Measurements from ENCODE around the gene APOL1.

Gene APOL1

GRCh38 chr22:36218648-36219193, 34.2 kb upstream of the APOL1 start:
- H3F3A ChIP-seq (ENCODE audit: low read depth) = no peaks in the 10 kb centered on the region
- TF ChIP-seq EZH2phosphoT487 (IDR thresholded peaks at IDR 0.05; ENCODE audit: borderline replicate concordance) = no peak
- TF ChIP-seq, protein P1, sequence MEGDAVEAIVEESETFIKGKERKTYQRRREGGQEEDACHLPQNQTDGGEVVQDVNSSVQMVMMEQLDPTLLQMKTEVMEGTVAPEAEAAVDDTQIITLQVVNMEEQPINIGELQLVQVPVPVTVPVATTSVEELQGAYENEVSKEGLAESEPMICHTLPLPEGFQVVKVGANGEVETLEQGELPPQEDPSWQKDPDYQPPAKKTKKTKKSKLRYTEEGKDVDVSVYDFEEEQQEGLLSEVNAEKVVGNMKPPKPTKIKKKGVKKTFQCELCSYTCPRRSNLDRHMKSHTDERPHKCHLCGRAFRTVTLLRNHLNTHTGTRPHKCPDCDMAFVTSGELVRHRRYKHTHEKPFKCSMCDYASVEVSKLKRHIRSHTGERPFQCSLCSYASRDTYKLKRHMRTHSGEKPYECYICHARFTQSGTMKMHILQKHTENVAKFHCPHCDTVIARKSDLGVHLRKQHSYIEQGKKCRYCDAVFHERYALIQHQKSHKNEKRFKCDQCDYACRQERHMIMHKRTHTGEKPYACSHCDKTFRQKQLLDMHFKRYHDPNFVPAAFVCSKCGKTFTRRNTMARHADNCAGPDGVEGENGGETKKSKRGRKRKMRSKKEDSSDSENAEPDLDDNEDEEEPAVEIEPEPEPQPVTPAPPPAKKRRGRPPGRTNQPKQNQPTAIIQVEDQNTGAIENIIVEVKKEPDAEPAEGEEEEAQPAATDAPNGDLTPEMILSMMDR (conservative IDR thresholded peaks at IDR 0.05; ENCODE audit: low read length) = no peak

GRCh38 chr22:36220451-36220921, 32.4 kb upstream of the APOL1 start:
- Histone ChIP-seq H3K9me3 (ENCODE audit: insufficient read depth, low read depth, low read length) (no peaks in the 10 kb centered on the region), H3K27me3 (ENCODE audit: insufficient read depth, low read length, poor library complexity, severe bottlenecking) (no peaks in the 10 kb centered on the region), H3K4me2 (ENCODE audit: low read depth, low read length, poor library complexity, severe bottlenecking) (no peak overlapping the region), H3K9me2 (replicated peaks; ENCODE audit: low read depth, low read length) (no peaks in the 10 kb centered on the region), H4K20me1 (ENCODE audit: insufficient read depth, low read length, poor library complexity, severe bottlenecking) (no peaks in the 10 kb centered on the region), H3K79me2 (ENCODE audit: insufficient read depth, low read length) (no peaks in the 10 kb centered on the region), H3K4me3 (ENCODE audit: low read length, poor library complexity, severe bottlenecking) (no peak overlapping the region), H3K36me3 (ENCODE audit: insufficient read depth, low read length) (no peaks in the 10 kb centered on the region), H3K9ac (ENCODE audit: low read depth, low read length, poor library complexity, severe bottlenecking) (no peak overlapping the region), H3F3A (ENCODE audit: low read depth) (no peaks in the 10 kb centered on the region), H3K4me1 (ENCODE audit: insufficient read depth, low read length, poor library complexity, severe bottlenecking) (no peaks in the 10 kb centered on the region), H2AFZ (ENCODE audit: low read length) (0 out of 2 replicates have a peak overlapping the region, but pooled peaks have one; percentile 11)
- no peak for TF ChIP-seq EZH2phosphoT487 (IDR thresholded peaks at IDR 0.05; ENCODE audit: borderline replicate concordance)
- TF ChIP-seq, protein P1 (conservative IDR thresholded peaks at IDR 0.05; ENCODE audit: low read length) = no peak

More at GRCh38 chr22:36218648-36219193, 34.2 kb upstream of the APOL1 start:
- H3K4me2 ChIP-seq (ENCODE audit: low read depth, low read length, poor library complexity, severe bottlenecking) = no peak overlapping the region
- no peaks in the 10 kb centered on the region for H3K79me2 ChIP-seq (ENCODE audit: insufficient read depth, low read length)
- no peak overlapping the region for H3K9ac ChIP-seq (ENCODE audit: low read depth, low read length, poor library complexity, severe bottlenecking)
- H2AFZ ChIP-seq (ENCODE audit: low read length) = no peak overlapping the region
- H3K9me3 ChIP-seq (ENCODE audit: insufficient read depth, low read depth, low read length) = no peaks in the 10 kb centered on the region
- H3K27me3 ChIP-seq (ENCODE audit: insufficient read depth, low read length, poor library complexity, severe bottlenecking) = no peaks in the 10 kb centered on the region
- H4K20me1 ChIP-seq (ENCODE audit: insufficient read depth, low read length, poor library complexity, severe bottlenecking) = no peaks in the 10 kb centered on the region
- no peaks in the 10 kb centered on the region for H3K4me1 ChIP-seq (ENCODE audit: insufficient read depth, low read length, poor library complexity, severe bottlenecking)
- no peaks in the 10 kb centered on the region for H3K36me3 ChIP-seq (ENCODE audit: insufficient read depth, low read length)
- H3K9me2 ChIP-seq (replicated peaks; ENCODE audit: low read depth, low read length) = no peaks in the 10 kb centered on the region
- H3K4me3 ChIP-seq (ENCODE audit: low read length, poor library complexity, severe bottlenecking) = no peak overlapping the region

DNA sequence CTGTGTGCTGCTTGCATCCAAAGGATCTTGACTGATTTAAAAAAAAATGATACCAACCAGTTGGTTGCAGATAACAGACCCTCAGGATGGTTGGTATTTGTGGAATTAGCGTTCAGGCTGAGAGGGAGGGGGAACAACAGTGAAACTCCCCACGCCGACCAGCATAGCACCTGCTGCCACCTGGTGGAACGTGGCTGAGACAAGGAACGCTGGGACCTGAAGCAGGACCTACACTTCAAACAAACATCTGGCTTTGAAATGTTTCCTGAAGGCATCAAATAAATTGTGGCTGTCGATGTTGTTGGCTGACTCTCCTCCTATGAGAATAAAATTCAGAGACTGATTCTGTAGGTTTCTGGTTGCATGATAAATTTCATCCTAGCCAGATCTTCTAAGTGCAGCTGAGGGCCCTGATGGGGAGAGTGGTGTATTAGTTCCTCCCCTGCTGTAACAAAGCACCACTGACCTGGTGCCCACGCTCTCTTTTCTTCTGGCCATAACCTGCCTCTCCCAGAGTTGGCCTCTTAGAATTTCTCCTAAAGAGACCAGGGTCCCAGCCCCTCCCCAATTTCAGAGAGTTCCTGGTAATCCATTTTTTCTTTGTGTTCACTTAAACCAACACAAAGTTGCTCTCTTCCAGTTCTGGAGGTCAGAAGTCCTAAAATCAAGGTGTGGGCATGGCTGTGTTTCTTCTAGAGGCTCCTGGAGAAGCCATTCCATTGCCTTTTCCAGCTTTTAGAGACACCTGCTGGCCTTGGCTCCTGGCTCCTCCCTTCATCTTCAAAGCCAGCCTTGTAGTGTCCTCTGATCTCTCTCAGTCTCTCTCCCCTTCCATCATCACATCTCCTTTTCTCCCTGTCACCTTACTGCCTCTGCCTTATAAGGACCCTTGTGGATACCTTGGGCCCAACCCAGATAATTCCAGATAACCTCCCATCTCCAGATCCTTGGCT, 30.9 kb upstream of the APOL1 start:
- H2AFZ ChIP-seq (ENCODE audit: low read length) = peak overlapping the region; percentile 63
- no peaks in the 10 kb centered on the region for H3K4me1 ChIP-seq (ENCODE audit: insufficient read depth, low read length, poor library complexity, severe bottlenecking)
- peak overlapping the region; percentile 33 for H3K4me2 ChIP-seq (ENCODE audit: low read depth, low read length, poor library complexity, severe bottlenecking)
- H3K4me3 ChIP-seq (ENCODE audit: low read length, poor library complexity, severe bottlenecking) = no peak overlapping the region
- no peaks in the 10 kb centered on the region for H4K20me1 ChIP-seq (ENCODE audit: insufficient read depth, low read length, poor library complexity, severe bottlenecking)
- H3K36me3 ChIP-seq (ENCODE audit: insufficient read depth, low read length) = no peaks in the 10 kb centered on the region
- H3K79me2 ChIP-seq (ENCODE audit: insufficient read depth, low read length) = no peaks in the 10 kb centered on the region
- no peaks in the 10 kb centered on the region for H3K9me2 ChIP-seq (replicated peaks; ENCODE audit: low read depth, low read length)
- TF ChIP-seq, protein P1 (conservative IDR thresholded peaks at IDR 0.05; ENCODE audit: low read length) = peak; percentile 88
- TF ChIP-seq EZH2phosphoT487 (IDR thresholded peaks at IDR 0.05; ENCODE audit: borderline replicate concordance) = no peak
- peak overlapping the region; percentile 10 for H3K9ac ChIP-seq (ENCODE audit: low read depth, low read length, poor library complexity, severe bottlenecking)
- no peaks in the 10 kb centered on the region for H3F3A ChIP-seq (ENCODE audit: low read depth)
- no peaks in the 10 kb centered on the region for H3K27me3 ChIP-seq (ENCODE audit: insufficient read depth, low read length, poor library complexity, severe bottlenecking)
- no peaks in the 10 kb centered on the region for H3K9me3 ChIP-seq (ENCODE audit: insufficient read depth, low read depth, low read length)
